GM21619 (cell line): ENCODE measurements around the gene CD247.

Source experiments
- ATAC-seq: cut with Tn5 transposase; IDR thresholded peaks from one replicate; pipeline ENCODE4 v1.9.1; 2021; ENCODE audit not compliant: unreplicated experiment

Gene CD247

GRCh38 chr1:167419245-167419644 lies 99.1 kb downstream of the CD247 start:
- no peak for ATAC-seq

DNA sequence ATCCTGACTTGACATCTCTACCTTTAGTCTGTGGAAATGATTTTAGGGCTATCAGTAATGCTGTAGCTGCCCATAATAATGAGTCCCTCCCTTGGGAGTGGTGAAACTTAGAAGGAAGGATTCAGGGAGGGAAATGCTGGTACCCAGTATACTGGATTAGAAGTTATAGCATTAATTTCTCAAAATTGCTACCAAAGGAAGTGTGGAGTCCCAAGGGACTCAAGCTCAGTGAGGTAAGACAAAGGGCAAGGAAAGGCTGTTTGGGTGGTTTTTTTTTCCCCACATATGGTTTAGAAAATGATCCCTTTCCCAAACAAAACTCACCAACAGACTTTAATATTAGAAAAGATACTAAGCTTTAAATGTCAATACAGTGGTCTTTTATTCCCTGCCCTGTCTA lies 99.9 kb downstream of the CD247 start:
- ATAC-seq = no peak

- ATAC-seq = no peak
Observed at GRCh38 chr1:167416506-167416905, 101.8 kb downstream of the CD247 start.

DNA sequence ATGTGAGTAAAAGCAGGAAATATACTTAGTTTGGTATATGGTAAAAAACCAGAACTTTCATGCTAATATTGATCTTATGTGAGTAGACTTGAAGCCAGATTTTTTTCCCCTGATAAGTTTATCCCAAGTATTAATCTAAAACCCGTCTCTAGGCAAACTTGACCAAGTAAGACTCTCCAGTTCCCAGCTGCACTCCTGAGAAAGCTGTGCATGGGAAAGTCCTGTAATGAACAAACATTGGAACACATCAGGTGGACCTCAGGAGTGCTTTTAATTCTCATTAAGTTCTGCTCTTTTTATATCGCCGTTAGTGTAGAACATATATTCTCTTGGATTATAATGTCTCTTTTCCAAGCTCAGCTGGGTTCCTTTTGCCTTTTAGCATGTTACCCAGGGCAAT lies 105.0 kb downstream of the CD247 start:
- ATAC-seq = no peak

DNA sequence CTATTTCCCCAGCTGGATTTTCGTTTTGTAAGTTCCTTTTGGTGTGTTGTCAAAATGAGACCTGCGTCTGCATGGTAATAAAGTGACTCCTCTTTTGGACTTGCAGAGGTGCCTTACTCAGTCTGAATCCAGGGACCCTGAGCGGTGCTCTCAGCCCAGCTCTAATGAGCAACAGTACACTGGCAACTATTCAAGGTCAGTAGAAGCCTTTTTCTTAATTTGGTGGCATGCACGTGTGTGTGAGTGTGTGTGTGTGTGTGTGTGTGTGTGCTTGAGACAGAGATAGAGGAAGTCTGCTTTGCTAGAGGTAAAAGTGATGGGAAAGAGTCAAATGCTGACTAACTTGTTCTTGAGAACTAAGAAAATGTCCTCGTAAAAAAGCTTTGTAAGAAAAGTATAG lies 105.4 kb downstream of the CD247 start:
- ATAC-seq = no peak

DNA sequence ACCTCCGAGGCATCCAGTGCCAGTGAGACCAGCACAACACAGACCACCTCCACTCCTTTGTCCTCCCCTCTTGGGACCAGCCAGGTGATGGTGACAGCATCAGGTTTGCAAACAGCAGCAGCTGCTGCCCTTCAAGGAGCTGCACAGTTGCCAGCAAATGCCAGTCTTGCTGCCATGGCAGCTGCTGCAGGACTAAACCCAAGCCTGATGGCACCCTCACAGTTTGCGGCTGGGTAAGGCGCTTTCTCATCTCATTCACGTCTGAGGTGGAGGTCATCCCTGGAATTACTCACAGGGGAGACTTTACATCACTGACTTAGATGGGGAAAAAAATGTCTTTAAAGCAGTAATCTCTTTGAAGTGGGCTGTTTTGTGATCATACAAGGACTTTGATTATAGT lies 106.3 kb downstream of the CD247 start:
- ATAC-seq = no peak

GRCh38 chr1:167409183-167409582 lies 109.1 kb downstream of the CD247 start:
- ATAC-seq = no peak

GRCh38 chr1:167408355-167408754 lies 110.0 kb downstream of the CD247 start:
- ATAC-seq = no peak

DNA sequence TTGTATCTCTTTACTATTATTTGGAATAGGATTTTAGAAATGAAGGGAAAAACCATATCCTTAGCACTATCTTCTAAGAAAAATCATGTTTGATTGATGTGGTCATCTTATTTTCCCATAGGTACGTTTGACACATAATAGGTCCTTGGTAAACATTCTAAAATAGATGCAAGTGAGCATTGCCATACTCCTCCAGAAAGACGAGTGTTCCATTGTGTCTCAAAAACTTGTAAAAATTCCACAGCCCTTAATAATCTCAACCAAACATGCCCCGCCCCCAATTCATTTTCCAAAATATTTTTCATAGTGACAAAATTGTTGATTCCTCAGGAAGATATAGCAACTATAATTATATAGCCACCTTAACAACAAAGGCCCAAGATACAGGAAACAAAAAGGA lies 113.4 kb downstream of the CD247 start:
- no peak for ATAC-seq

DNA sequence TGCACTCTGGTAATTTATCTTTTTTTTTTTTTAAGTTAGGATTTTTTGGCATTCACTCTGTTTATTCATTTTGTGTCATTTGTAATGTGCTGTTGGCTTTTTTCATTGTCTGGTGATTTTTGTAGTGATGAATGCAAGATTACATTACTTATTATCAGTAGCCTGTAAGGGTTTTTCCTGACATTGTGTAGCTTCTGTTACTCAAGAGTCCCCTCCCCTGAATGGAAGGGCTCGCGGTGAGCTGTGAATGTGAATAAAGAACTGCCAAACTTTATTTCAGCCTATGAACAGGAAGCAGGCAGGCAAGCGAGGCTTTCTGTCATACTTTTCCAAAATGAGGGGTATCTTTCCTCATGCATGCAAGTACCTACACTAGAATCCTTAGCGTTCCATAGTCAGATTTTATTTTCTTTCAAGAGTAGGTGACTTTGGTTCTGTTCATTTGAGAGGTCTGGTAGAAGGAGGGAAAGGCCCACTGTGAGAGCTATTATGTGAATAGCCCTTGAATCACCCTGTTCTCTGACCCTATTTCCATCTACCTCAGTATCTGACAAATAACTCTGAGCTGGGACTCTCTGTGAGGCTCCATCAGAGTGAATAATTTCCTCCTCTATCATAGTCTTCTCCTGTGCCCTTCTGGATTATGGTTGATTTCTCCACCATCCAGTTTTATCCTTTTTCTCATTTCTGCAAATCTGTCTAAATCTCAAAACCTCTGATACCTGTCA lies 114.0 kb downstream of the CD247 start:
- no peak for ATAC-seq

GRCh38 chr1:167401260-167401873 lies 117.0 kb downstream of the CD247 start:
- peak; percentile 74 for ATAC-seq

- no peak for ATAC-seq
Observed at GRCh38 chr1:167400359-167400953, 117.9 kb downstream of the CD247 start.

GRCh38 chr1:167392200-167392696 lies 126.1 kb downstream of the CD247 start:
- ATAC-seq = no peak

DNA sequence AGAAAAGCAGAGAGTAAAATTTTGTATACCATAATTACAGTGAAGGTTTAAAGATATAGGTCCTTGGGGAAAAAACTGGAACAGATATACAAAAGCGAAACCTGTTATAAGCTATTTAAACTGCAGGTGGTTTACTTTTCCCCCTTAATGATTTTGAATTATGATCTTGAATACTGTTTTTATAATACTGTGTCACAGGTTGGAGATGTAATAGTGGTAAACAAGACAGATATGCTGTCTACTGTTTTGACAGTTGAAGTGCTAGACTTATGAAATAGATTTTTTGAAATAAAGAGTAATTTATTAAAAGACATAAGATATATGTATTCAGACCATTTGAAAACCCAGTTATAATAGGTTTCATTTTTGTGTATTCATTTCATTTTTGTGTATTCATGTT lies 129.4 kb downstream of the CD247 start:
- ATAC-seq = no peak

- no peak for ATAC-seq
Observed at GRCh38 chr1:167387251-167387910, 130.9 kb downstream of the CD247 start.
